OCI-LY7 (cell line): ENCODE results near the gene ZNF423. TPM values are rescaled to one million over a fixed set of nuclear protein-coding genes. Genes with fewer than 3 reads are reported as not detected.

Source experiments
- BruUV-seq: library from RNA; stranded (reverse); fragments of 400-500 nt; replicated peaks from 2 replicates; lab custom pipeline; 2021; lab: Mats Ljungman, UMichigan
- CTCF ChIA-PET: fragments of 300-600 bp; sonication (Branson Sonifier 250); formaldehyde crosslinking; loops from one replicate; lab custom pipeline; 2022; ENCODE audit warnings: antibody characterized with exemption; ENCODE audit not compliant: unreplicated experiment; lab: Charles Lee
- POLR2A ChIA-PET: fragments of 300-600 bp; sonication (Branson Sonifier 250); formaldehyde crosslinking; loops from one replicate; lab custom pipeline; 2022; ENCODE audit warnings: antibody characterized with exemption; lab: Charles Lee
- DNase-seq: peaks from one replicate; pipeline ENCODE4 v3.0.0-alpha.2; 2015; ENCODE audit warnings: low spot score
- H2AFZ ChIP-seq: fragments of 200-600 bp; sonication (generic), shearing (Covaris generic); 2 replicates; pipeline ENCODE4 v1.6.1; 2014; ENCODE audit warnings: mild to moderate bottlenecking, antibody characterized with exemption, low read length, moderate library complexity
- H3K27ac ChIP-seq: fragments of 200-600 bp; sonication (generic); 2 replicates; pipeline ENCODE4 v1.5.1; 2014; ENCODE audit warnings: mixed run types, low read depth, mild to moderate bottlenecking, moderate library complexity, low read length, inconsistent platforms; ENCODE audit not compliant: poor library complexity, severe bottlenecking
- H3K36me3 ChIP-seq: fragments of 200-600 bp; sonication (generic); 2 replicates; pipeline ENCODE4 v1.6.1; 2014; ENCODE audit warnings: mild to moderate bottlenecking, antibody characterized with exemption, low read length, moderate library complexity, mixed read lengths; ENCODE audit not compliant: insufficient read depth
- H3K4me1 ChIP-seq: fragments of 200-600 bp; sonication (generic); 2 replicates; pipeline ENCODE4 v1.5.1; 2014; ENCODE audit warnings: mild to moderate bottlenecking, low read length; ENCODE audit not compliant: insufficient read depth, poor library complexity, severe bottlenecking
- H3K4me2 ChIP-seq: fragments of 200-600 bp; sonication (generic); 2 replicates; pipeline ENCODE4 v1.6.1; 2014; ENCODE audit warnings: mild to moderate bottlenecking, low read length
- H3K4me3 ChIP-seq: fragments of 200-600 bp; sonication (generic); 2 replicates; pipeline ENCODE4 v1.5.1; 2014; ENCODE audit warnings: mild to moderate bottlenecking, low read depth, low read length; ENCODE audit not compliant: poor library complexity, severe bottlenecking
- H3K79me2 ChIP-seq: fragments of 200-600 bp; sonication (generic); 2 replicates; pipeline ENCODE4 v1.6.1; 2016; ENCODE audit warnings: low read depth, mild to moderate bottlenecking, low read length, moderate library complexity, mixed read lengths; ENCODE audit not compliant: insufficient read depth
- H3K9me2 ChIP-seq: fragments of 200-600 bp; sonication (generic); 2 replicates; pipeline ENCODE4 v1.6.1; 2016; ENCODE audit warnings: mild to moderate bottlenecking, low read length, mixed read lengths; ENCODE audit not compliant: insufficient read depth
- H3K9me3 ChIP-seq: fragments of 200-600 bp; sonication (generic); 2 replicates; pipeline ENCODE4 v1.6.1; 2014; ENCODE audit warnings: mild to moderate bottlenecking, mixed run types, low read length, mixed read lengths
- H4K20me1 ChIP-seq: fragments of 200-600 bp; sonication (generic); 2 replicates; pipeline ENCODE4 v1.6.1; 2014; ENCODE audit warnings: mild to moderate bottlenecking, antibody characterized with exemption, low read length, moderate library complexity, mixed read lengths; ENCODE audit not compliant: insufficient read depth
- EZH2phosphoT487 ChIP-seq: fragments of 200-600 bp; sonication (generic); IDR thresholded peaks from 2 replicates; pipeline ENCODE4 v1.6.1; 2018; ENCODE audit warnings: low read depth, borderline replicate concordance, mild to moderate bottlenecking, mixed run types, antibody characterized with exemption, low read length, moderate library complexity, mixed read lengths
- intact Hi-C: fragments of 100-400 bp; cut with micrococcal nuclease; formaldehyde crosslinking; loops from one replicate; pipeline ENCODE4 v1.10.0; 2022; ENCODE audit not compliant: unreplicated experiment
- total RNA-seq, 2 experiments: library from RNA; depleted of rRNA in 1 of 2; stranded (reverse); fragments of >200 nt in 1 of 2; shearing (Covaris generic) in 1 of 2; gene quantifications; 2 replicates each; pipeline ENCODE4 v1.2.3, GENCODE V29; 2014 to 2022
- TF ChIP-seq, protein P1 (sequence below): fragments of 200-600 bp; sonication (generic); conservative IDR thresholded peaks from 2 replicates; pipeline ENCODE4 v1.5.1; 2014; ENCODE audit warnings: mild to moderate bottlenecking, antibody characterized with exemption, low read length, moderate library complexity, mixed read lengths

Gene ZNF423
- total RNA-seq, 2 experiments from 2014 or later = 0.09 to 0.13 TPM

- no peaks in the 10 kb centered on the region for H3K4me1 ChIP-seq
- H2AFZ ChIP-seq = no peak overlapping the region
- no peaks in the 10 kb centered on the region for H3K79me2 ChIP-seq
- CTCF ChIA-PET = no interaction called here
- no peak for TF ChIP-seq EZH2phosphoT487
- TF ChIP-seq, protein P1, sequence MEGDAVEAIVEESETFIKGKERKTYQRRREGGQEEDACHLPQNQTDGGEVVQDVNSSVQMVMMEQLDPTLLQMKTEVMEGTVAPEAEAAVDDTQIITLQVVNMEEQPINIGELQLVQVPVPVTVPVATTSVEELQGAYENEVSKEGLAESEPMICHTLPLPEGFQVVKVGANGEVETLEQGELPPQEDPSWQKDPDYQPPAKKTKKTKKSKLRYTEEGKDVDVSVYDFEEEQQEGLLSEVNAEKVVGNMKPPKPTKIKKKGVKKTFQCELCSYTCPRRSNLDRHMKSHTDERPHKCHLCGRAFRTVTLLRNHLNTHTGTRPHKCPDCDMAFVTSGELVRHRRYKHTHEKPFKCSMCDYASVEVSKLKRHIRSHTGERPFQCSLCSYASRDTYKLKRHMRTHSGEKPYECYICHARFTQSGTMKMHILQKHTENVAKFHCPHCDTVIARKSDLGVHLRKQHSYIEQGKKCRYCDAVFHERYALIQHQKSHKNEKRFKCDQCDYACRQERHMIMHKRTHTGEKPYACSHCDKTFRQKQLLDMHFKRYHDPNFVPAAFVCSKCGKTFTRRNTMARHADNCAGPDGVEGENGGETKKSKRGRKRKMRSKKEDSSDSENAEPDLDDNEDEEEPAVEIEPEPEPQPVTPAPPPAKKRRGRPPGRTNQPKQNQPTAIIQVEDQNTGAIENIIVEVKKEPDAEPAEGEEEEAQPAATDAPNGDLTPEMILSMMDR = no peak
- H3K9me3 ChIP-seq = no peaks in the 10 kb centered on the region
- H3K27ac ChIP-seq = no peak overlapping the region
- H3K36me3 ChIP-seq = no peaks in the 10 kb centered on the region
- no peak overlapping the region for H3K4me2 ChIP-seq
- POLR2A ChIA-PET = no interaction called here
- H3K4me3 ChIP-seq = no peak overlapping the region
- H3K9me2 ChIP-seq = no peaks in the 10 kb centered on the region
- no TSS peak for BruUV-seq
- DNase-seq = no peak
- no peaks in the 10 kb centered on the region for H4K20me1 ChIP-seq
- intact Hi-C loops = no loop called here
These were observed 233.9 kb downstream of the ZNF423 start for GRCh38 chr16:49622084-49622390.

- no peaks in the 10 kb centered on the region for H3K79me2 ChIP-seq
- no peak overlapping the region for H3K27ac ChIP-seq
- intact Hi-C loops = no loop called here
- POLR2A ChIA-PET = no interaction called here
- no peak for DNase-seq
- no peaks in the 10 kb centered on the region for H4K20me1 ChIP-seq
- no peaks in the 10 kb centered on the region for H3K36me3 ChIP-seq
- CTCF ChIA-PET = no interaction called here
- no peak overlapping the region for H3K4me3 ChIP-seq
- TF ChIP-seq, protein P1 = no peak
- no peak for TF ChIP-seq EZH2phosphoT487
- H3K9me3 ChIP-seq = no peaks in the 10 kb centered on the region
- H3K4me1 ChIP-seq = no peaks in the 10 kb centered on the region
- H2AFZ ChIP-seq = no peak overlapping the region
- H3K9me2 ChIP-seq = no peaks in the 10 kb centered on the region
- H3K4me2 ChIP-seq = no peak overlapping the region
- BruUV-seq = no TSS peak
These were observed 234.4 kb downstream of the ZNF423 start for GRCh38 chr16:49621241-49622083.

DNA sequence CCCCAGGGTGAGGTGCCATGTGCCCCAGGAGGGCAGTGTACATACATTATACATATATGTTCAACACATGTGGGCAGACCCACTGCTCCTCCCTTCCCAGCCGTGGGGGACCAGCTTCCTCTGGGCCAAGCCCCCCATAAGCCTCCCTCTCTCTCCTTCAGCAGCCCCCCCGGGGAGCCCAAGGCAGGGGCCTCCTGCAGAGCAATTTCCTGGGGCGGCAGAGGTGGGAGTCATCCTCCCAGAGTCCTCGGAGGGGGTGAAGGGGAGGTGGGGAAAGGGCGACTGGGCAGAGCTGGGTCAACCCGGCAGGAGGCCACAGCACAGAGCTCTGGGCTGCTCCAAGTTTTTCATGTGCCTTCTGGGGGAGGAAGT lies 235.1 kb downstream of the ZNF423 start:
- H3K9me2 ChIP-seq = no peaks in the 10 kb centered on the region
- no peak overlapping the region for H3K4me2 ChIP-seq
- CTCF ChIA-PET = no interaction called here
- H4K20me1 ChIP-seq = no peaks in the 10 kb centered on the region
- intact Hi-C loops = no loop called here
- H3K27ac ChIP-seq = no peak overlapping the region
- no peak overlapping the region for H3K4me3 ChIP-seq
- TF ChIP-seq, protein P1 = no peak
- TF ChIP-seq EZH2phosphoT487 = no peak
- H3K9me3 ChIP-seq = no peaks in the 10 kb centered on the region
- BruUV-seq = no TSS peak
- POLR2A ChIA-PET = no interaction called here
- DNase-seq = no peak
- no peaks in the 10 kb centered on the region for H3K36me3 ChIP-seq
- no peaks in the 10 kb centered on the region for H3K79me2 ChIP-seq
- no peak overlapping the region for H2AFZ ChIP-seq
- no peaks in the 10 kb centered on the region for H3K4me1 ChIP-seq
